CD4-positive, alpha-beta T cell treated with Interleukin-1 beta for 1 hour (primary cell): ENCODE results near the gene DIP2A.
A peak's percentile ranks its signal among the peaks of the same experiment; 100 is the strongest.
"Not testable (repeated sequence)": the region's sequence is repeated elsewhere in the genome, so short reads cannot be mapped to it uniquely, and the experiment has no call there.

ENCODE experiments used
- DNase-seq, 2 donors: peaks; one replicate each; pipeline ENCODE4 v3.0.0-alpha.2; 2020 to 2022

The DIP2A gene

DNA sequence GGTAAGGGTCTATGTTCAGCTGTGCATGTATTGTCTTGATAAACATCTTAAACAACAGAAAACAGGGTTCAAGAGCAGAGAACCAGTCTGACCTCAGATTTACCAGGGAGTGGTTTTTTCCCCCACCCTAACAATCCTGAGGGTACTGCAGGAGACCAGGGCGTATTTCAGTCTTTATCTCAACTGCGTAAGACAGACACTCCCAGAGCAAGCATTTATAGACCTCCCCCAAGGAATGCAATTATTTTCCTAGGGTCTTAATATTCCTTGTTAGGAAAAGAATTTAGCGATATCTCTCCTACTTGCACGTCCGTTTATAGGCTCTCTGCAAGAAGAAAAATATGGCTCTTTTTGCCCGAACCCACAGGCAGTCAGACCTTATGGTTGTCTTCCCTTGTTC is 9.8 kb upstream of the DIP2A start:
- DNase-seq: not testable (repeated sequence)

DNA sequence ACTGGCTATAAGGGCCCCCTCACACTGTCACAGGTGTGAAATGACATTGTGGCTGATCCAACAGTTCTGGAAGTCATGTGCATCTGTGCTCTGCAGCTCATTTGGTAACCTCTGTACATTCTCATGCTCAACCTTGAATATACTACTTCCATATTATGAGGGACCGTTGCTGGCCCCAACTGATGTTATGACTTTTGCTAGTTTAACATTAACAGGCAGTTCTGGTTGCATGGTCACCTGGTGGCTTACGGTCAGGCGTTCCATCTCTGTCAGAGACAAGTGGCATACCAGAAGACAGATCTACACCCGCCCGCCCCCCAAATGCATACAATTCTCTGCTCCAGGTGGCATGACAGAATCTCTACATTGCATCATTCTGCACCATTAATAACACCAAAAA is 6.0 kb upstream of the DIP2A start:
- no peak for DNase-seq

DNA sequence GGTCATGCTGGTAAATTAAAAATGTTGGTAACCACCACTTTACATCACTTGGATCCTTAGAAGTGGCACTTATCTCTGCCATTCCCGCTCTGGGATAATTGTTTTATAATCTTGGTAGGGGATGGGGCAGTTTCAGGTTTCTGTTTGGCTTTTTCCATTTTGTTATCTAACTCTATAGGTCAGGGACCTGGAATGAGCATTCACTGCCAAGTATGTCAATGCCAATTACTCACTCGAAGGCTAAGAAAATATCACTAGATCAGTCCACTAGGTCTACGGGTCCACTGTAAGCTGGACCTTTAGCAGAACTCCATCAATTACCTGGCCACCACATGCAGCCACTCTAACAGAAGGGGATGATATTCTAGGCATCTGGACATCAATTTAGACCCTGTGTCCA is 4.5 kb upstream of the DIP2A start:
- DNase-seq: no peak

DNA sequence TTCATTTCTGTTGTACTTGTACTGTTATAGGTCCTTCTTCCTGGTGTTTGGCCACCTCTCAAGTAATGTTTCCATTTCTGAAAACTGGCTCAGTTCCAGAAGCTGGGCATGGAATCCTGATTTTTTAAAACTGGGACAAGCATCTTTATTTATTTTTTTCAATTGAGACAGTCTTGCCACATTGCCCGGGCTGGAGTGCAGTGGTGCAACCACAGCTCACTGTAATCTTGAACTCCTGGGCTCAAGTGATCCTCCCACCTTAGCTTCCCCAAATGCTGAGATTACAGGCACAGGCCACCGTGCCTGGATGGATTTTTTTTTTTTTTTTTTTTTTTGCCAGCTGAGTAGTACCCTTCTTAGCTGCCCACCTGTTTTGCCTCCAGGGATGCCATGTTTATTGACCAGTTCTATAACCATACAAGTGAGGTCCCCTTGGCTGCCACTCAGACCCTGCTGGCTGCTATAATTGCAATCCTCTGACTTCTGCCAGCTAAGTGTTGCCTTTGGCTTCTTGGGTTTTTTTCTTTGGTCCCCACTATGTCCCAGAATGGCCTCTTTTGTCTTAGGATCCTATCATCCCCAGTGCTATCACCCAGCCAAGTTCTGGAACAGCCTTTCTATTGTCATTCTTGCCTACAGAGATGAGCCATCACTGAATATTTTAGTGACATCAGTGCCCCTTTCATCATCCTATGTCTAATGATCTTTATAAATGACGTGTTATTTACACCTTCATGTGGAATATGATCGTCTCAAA is 3.9 kb upstream of the DIP2A start:
- DNase-seq: no peak

DNA sequence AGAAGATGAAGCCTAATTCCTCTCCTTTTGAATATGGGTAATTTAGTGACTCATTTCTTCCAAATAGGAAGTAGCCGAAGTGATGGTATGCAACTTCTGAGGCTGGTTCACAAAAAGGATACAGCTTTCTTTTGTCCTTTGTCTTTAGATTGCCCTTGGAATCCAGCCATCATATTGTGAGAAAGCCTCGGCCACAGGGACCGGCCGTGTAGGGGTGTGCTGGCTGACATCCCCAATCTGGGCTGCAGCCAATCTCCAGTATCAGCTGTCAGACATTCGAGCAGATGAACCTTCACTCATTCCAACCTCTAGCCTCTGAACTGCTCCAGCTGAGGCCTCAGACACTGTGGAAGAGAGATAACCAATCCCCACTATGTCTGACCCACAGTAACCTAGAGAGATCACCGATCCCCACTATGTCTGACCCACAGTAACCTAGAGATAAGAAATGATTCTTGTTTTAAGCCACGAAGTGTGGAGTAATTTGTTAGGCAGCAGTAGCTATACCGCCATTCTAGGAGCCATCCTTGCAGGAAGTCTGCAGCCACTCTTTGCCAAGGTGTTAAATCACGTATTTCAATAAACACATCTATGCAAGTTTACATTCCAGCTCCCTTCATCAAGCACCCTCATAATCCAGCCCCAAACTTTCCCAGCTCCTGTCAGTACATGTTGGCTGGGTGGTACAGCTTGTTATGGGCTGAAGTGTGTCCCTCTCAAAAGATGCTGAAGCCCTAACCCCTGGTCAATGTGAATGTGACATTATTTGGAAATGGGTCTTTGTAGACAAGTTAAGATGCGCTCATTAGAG is 2.9 kb upstream of the DIP2A start:
- no peak for DNase-seq

DNA sequence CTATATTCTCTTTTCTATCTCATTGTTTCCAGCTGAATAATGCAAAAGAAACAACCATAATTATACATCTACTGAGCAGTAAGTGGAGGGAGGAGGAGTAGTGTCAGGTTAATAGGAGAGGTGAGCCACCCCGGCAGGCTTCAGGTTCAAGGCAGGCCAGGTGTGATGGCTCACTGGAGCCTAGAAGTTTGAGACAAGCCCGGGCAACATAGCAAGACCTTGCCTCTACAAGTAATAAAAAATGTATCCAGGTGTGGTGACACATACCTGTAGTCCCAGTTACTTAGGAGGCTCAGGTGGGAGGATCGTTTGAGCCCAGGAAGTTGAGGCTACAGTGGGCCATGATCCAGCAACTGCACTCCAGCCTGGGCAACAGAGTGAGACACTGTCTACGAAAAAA is 1.9 kb upstream of the DIP2A start:
- DNase-seq: no peak

DNA sequence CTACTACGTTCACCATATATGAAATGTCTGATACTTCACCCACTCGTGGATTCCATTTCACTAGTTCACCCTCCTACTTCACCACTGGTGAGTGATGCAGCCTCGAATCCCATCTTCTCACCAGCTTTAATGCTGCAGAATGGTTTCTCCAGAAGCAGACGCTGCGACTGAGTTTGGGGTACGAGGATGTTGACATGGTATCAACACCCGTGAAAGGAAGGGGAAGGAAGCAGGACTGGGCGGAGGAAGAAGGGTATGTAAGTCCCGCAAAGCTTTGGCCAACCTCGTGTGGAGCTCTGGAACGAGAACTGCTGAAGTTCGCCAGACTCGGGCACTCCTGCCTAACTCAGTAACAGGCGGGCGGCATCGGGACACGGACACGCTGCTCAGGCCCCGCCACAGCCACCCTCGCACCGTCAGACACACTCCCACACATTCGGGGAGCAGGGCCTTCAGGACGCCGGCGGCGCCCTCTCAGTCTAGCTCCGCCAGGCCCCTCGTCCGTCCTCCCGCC is 833 bp upstream of the DIP2A start:
- no peak for DNase-seq

DNA sequence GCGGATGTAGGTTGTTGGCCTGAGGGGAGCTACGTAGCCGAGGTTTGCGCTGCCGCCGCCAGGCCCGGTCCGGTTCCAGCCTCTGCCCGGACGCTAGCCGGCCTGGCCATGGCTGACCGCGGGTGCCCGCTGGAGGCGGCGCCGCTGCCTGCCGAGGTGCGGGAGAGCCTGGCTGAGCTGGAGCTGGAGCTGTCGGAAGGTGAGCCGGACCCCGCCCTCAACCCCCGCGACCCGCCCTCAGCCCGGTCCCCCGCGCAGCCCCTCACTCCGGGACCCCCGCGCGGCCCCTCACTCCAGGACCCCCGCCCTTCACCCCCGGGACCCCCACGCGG is 299 bp downstream of the DIP2A start:
- no peak for DNase-seq

DNA sequence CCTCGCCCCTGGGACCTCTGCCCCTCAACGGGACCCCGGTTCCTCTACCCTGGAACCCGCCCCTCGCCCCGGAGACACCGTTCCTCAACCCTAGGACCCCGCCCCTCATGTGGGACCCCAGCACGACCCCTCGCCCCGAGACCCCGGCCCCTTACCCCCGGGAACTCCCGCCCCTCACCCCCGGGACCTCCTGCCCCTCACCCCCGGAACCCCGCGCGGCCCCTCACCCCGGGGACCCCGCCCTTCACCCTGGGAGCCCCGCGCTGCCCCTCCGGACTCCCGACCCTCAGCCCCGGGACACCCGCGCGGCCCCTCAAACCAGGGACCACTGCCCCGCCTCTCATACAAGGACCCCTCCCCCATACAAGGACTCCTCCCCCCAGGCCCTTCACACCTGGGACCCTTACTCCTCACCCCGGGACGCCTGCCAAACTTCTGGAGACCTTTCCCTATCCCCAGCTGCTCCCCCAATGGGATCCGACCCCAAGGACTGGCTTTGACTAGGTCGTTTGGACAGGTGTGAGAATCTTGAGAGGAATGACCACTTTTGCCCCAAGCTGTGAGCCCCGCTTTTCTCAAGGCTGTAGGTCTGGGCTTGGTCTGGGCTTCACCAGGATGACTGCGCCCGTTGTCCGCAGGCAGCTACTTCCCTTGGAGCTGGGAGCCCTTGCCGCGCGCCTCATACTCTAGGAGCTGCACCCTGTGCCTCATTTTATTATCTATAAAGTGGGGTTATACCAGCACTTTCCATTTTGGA is 843 bp downstream of the DIP2A start:
- peak in 1 of 2 donors; percentile 7 for DNase-seq

DNA sequence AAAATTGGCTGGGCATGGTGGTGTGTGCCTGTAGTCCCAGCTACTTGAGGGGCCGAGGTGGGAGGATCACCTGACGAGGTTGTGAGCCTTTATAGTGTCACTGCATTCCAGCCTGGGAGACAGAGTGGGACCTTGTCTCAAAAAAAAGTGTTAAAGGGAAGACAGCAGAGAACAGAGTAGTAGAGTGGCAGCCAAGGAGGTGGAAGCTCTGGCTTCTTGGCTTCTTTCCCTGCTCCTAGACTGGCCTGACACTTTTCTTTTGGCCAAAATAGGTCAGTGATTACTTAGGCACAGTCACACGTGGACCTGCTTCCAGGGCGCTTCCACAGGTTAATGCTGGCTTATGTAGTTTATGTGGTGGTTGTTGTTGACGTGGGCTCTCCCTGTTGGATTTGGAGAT is 3.2 kb downstream of the DIP2A start:
- no peak for DNase-seq

DNA sequence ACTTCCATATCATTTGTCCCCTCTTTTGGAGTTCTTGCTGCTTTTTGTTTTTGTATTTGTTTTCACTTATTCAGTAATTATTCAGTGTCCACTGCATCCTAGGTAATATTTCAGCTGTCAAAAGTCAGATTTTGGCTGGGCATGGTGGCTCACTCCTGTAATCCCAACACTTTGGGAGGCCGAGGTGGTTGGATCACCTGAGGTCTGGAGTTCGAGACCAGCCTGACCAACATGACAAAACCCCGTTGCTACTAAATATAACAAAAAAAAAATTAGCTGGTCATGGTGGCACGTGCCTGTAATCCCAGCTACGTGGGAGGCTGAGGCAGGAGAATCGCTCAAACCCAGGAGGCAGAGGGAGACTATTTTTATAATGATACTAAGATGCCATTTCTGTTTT is 6.5 kb downstream of the DIP2A start:
- not testable (repeated sequence) for DNase-seq

DNA sequence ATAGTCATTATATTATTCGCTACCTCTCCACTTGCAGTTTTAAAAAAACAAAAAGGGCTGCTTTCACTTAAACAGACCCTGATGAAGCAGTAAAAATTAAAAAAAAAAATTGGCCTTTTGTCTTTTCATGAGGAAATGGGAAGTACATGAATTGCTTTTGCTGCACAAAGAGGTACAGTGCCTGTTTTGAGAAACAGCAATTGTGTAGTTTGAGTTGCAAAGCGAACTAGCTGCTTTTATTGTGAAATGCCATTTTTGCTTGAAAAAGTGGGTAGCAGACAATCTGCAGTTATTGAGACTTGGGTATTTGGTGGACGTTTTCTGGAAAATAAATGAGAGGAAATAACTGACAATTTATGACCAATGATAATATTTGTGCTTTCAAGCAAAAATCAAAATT is 7.0 kb downstream of the DIP2A start:
- DNase-seq: no peak

DNA sequence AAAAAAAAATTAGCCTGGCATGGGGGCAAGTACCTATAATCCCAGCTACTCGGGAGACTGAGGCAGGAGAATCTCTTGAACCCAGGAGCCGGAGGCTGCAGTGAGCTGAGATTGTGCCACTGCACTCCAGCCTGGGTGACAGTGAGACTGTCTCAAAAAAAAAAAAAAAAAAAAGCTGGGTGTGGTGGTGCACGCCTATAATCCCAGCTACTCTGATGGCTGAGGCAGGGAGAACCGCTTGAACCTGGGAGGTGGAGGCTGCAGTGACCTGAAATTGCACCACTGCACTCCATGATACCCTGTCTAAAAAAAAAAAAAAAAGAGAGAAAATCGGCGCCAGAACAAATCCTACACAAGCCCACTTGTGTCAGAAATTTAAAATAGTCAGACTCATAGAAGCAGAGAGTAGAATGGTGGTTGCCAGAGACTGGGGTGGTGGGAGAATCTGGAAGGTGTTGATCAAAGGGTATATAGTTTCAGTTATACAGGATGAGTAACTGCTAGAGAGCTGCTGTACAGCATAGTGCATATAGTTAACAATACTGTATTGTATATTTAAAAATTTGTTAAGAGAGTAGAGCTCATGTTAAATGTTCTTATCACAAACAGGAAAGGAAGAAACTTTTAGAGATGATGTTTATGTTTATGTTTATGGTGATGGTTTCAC is 9.6 kb downstream of the DIP2A start:
- no peak for DNase-seq

DNA sequence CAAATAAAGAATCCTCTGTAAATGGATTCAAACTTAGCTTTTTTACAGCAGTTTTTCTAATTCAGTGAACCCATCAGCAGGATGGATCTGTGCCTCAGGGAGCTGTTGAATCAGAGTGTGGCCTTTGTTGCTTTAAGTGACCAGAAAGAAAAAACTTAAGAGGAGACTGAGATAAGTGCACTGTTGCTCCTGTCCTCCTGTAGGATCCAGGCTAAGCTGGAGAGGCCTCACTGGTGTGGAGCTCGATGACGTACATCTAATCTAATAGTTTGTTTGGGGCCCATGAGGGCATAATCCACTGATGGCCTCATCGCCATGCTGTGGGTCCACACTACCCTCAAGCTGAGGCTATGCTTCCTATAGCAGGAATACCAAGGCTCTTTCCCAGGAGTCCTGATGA is 10.6 kb downstream of the DIP2A start:
- no peak for DNase-seq

DNA sequence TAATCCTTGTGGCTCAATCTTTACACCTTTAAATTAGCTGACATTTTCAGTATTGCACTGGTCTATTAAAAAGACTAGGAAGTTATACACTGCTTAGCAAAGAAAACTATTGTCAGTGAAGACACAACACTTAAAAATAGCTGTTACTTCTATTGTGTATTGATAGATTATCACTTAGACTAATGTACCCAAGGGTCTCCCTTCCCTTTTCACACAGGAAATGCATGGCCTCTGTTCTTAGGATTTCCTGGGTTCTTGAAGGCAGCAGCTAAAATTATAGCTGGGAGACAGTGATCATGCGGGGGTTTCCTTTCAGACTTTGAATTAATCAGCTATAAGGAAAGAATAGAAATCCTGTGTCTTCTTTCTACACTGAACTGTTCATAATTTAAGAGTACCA is 12.8 kb downstream of the DIP2A start:
- DNase-seq: no peak

DNA sequence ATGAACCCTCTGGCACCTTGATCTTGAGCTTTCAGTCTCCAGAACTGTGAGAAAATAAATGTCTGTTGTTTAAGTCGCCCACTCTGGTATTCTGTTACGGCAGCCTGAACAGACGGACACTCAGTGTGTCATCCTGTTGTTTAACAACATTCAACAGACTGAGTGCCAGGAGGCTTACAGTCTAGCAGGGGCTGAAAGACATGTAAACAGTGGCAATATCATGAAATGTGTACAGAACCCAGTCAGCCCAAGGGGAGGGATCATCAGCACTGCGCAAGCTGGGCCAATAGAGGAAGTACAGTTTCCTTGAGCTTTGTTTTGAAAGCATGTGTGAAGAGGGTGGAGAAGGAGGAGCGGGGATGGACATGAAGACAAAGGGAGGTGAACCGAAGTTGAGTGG is 13.6 kb downstream of the DIP2A start:
- DNase-seq: no peak

DNA sequence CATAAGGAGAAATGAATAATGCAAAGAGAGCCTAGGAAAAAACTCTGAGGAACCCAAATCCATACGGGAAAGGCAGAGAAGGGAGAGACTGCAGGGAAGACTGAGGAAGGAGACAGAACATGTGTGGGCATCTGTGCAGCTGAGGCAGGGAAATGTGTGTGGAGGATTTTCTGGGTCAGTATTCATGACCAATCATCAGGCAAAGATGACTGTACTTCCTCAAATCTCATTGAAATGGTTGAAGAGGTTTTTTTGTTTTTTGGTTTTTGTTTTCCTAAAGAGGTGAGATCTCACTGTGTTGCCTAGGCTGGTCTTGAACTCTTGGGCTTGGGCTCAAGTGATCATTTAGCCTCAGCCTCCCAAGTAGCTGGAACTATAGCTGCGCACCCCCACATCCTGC is 15.7 kb downstream of the DIP2A start:
- DNase-seq: no peak

DNA sequence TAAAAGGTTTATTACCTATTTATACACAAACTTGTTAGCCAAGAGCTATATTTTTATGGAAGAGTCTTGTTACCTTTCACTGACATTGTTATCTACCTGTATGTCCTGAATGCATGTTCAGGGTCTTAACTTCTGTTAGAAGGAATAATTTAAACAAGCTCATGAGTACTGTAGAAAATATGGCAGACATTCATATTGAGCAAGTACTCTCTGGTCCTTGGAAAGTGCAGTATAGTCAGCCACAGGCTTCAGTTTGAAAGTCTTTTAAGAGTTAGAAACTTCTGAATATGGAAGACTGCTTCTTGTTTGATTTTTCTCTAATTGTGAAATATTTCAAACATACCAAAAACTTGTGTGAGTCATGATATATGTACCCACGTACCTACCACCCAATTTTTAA is 16.6 kb downstream of the DIP2A start:
- no peak for DNase-seq

DNA sequence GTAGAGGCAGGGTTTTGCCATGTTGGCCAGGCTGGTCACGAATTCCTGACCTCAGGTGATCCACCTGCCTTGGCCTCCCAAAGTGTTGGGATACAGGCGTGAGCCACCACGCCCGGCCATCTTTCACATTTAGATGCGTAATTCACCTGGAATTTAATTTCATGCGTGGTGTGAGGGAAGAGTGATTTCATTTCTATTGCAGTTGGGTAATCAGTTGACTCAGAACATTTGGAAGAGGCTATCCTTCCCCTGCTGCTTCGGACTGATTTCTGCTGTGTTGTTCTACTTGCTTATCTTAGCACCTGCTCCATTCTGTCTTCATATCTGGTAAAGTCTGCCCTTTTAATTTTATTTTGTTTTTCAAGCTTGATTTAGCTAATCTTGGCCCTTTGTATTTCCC is 19.1 kb downstream of the DIP2A start:
- DNase-seq: no peak

DNA sequence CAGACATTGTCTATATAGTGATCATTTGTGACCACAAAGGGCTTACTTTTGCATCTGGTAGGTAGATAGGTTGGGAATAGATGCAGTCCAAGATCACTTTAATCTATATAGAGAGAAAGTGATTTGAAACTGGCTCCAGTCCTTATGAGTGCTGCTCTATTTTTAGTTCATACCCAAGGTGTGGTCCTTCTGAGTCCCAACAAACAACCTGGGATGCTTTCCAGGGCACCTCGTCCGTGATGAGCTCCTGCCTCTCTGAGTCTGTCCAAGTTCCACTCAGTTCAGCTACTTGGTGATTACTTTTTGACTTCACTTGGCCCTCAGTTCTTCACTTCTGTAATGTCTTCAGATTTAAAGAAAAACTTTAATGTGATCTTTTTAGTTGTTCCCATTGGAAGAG is 20.2 kb downstream of the DIP2A start:
- DNase-seq: no peak

DNA sequence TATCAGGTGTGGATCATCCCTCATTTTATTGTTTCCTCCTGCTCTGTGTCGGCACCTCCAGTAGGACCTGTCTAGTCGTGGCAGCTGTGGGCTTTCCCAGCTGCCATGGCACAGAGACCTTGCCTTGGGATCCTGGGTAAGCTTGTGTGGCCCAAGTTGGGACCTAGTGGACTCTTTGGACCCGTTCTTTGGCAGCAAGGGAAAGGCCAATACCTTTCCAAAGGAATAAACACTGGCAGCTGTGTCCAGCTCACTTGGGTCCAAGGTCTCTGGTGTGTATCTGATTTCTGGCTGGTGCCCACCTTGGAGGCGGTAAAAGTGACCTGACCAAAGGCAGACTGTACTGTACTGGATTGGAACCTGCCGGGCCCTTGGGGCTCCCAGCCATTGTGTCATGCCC is 21.8 kb downstream of the DIP2A start:
- no peak for DNase-seq

DNA sequence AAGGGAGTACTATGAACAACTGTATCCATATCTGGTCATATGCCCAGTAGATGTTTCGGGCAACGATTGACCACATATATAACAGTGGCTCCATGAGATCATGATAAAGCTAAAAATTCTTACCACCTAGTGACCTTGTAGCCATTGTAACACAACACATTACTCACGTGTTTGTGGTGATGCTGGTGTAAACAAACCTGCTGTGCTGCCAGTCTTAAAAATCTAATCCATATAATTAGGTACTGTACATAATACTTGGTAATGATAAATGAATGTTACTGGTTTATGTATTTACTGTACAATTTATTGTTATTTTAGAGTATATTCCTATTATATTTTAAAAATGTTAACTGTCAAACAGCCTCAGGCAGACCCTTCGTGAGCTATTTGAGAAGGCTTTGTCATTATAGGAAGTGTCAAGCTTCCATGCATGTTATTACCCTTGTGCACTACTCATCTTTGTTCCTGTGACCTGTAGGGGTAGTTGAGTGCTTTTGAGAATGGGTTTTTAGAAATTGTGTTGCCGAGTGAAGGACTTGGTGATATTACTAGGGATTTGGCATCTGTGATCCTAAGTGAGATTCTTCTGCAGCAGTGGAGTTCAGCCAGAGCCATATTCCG is 23.6 kb downstream of the DIP2A start:
- DNase-seq: no peak

DNA sequence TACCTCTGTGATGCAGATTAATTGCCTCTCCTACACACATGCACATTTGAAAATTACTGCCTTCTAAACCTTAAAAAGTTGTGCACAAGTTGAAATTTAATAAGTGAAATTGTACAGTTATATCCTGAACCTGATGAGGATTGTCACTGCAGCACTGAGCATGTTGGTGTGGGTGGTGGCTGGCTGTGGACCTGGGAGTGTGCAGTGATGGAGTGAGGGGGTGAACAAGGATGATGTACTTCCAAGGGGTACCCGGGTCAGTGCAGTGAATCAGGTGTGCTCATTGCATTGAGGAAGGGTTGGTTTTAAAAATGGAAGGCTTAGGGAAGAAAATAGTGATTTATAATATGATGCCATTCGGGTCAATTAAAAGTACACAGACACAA is 24.1 kb downstream of the DIP2A start:
- DNase-seq: no peak
